GM18868 (cell line): ENCODE measurements around the gene NUP37.
"Not testable (repeated sequence)": the region's sequence is repeated elsewhere in the genome, so short reads cannot be mapped to it uniquely, and the experiment has no call there.

Experiments used
- ATAC-seq: cut with Tn5 transposase; IDR thresholded peaks from one replicate; pipeline ENCODE4 v1.9.1; 2021; ENCODE audit warnings: mild to moderate bottlenecking, moderate library complexity; ENCODE audit not compliant: unreplicated experiment

The NUP37 gene, protein sequence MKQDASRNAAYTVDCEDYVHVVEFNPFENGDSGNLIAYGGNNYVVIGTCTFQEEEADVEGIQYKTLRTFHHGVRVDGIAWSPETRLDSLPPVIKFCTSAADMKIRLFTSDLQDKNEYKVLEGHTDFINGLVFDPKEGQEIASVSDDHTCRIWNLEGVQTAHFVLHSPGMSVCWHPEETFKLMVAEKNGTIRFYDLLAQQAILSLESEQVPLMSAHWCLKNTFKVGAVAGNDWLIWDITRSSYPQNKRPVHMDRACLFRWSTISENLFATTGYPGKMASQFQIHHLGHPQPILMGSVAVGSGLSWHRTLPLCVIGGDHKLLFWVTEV

DNA sequence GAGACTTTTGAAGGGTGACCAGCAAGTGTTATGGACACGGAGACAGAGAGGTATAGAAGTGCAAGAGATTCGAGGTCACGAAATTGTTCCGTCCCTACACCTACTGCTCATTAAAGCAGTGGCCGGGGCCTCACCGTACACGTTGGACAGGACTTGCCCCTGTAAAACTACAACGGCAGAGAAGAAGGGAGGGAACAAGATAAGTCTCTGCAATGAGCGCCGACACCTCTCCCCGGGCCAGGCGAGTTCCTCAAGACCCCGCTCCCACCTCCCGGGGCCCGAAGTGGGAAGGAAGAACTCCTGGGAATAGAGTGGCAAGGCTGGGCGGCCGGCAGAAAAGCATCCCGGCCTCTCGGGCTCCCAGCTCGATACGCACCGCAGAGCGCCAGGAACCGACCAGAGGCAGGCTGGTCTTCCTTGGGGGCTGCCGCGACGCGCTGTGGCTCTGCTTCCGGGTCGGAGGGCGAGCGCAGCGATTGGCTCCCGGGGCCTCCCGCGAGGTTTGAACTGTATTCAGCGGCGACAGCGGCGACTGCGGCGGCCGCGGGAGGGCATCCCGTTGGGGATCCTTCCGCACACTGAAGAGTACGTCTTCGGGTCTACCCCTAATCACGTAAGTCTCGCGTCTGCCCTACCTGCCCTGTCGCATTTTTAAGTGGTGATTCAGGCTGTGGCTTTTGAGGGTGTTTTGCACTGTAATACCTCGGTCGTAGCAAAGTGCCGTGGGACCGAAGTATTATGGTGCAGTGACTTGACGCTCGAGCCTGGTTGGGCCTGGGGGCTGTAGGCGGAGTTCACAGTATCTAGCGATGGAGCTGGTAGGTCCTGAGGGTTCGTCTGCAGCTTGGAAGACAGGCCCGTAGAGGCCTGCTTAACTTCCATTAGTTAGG lies at the start of gene NUP37, which contains the start of gene PARPBP:
Gene NUP37, minus strand, starts transcription at position 441 of the 890 bp plus-strand sequence. CDS start 1,596 bp downstream, outside the sequence.
Gene PARPBP, plus strand, starts transcription at position 510 of the 890 bp plus-strand sequence. CDS start 3,706 bp downstream, outside the sequence.
- peak; percentile 96 for ATAC-seq

- ATAC-seq, result peak; percentile 76
These were observed 48.1 kb upstream of the NUP37 start for GRCh38 chr12:102167821-102168604.

- no peak for ATAC-seq
These were observed 43.5 kb upstream of the NUP37 start for GRCh38 chr12:102163383-102163782.

DNA sequence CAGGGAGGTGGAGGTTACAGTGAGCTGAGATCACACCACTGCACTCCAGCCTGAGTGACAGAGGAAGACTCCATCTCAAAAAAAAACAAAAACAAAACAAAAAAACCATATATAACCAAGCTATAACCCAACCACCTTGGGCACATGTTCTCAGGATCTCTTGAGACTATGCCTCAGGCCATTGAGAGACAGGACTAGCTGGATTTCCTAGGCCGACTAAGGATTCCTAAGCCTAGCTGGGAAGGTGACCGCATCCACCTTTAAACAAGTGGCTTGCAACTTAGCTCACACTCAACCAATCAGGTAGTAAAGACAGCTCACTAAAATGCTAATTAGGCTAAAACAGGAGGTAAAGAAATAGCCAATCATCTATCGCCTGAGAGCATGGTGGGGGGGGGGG lies 35.3 kb upstream of the NUP37 start:
- ATAC-seq, result not testable (repeated sequence)

- not testable (repeated sequence) for ATAC-seq
These were observed 27.2 kb upstream of the NUP37 start for GRCh38 chr12:102147062-102147587.

- ATAC-seq, result no peak
These were observed 24.3 kb upstream of the NUP37 start for GRCh38 chr12:102144221-102144620.

DNA sequence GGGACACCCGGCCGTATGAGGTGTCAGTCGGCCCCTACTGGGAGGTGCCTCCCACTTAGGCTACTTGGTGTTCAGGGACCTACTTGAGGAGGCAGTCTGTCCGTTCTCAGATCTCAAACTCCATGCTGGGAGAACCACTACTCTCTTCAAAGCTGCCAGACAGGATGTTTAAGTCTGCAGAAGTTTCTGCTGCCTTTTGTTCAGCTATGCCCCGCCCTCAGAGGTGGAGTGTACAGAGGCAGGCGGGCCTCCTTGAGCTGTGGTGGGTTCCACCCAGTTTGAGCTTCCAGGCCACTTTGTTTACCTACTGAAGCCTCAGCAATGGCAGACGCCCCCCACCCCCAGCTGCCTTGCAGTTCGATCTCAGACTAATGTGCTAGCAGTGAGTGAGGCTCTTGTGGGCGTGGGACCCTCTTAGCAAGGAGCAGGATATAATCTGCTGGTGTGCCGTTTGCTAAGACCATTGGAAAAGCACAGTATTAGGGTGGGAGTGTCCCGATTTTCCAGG lies 23.0 kb upstream of the NUP37 start:
- not testable (repeated sequence) for ATAC-seq

- ATAC-seq, result not testable (repeated sequence)
These were observed 17.7 kb upstream of the NUP37 start for GRCh38 chr12:102137619-102138018.

DNA sequence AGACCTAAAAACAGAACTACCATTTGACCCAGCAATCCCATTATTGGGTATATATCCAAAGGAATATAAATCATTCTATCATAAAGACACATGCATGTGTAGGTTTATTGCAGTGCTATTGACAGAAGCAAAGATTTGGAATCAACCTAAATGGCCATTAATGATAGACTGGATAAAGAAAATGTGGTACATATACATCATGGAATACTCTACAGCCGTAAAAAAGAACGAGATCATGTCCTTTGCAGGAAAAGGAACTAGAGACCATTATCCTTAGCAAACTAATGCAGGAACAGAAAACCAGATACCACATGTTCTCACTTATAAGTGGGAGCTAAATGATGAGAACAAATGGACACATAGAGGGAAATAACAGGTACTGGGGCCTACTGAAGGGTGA lies 11.5 kb upstream of the NUP37 start:
- not testable (repeated sequence) for ATAC-seq

DNA sequence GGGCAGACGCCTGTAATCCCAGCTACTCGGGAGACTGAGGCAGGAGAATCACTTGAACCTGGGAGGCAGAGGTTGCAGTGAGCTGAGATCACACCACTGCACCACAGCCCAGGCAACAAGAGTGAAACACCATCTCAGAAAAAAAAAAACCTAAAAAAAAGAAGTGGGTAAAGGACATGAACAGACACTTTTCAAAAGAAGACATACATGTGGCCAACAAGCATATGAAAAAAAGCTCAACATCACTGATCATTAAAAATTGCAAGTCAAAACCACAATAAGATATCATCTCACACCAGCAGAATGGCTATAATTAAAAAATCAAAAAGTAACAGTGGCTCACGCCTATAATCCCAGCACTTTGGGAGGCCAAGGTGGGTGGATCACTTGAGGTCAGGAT lies 10.8 kb upstream of the NUP37 start:
- not testable (repeated sequence) for ATAC-seq

GRCh38 chr12:102121328-102121727 lies 1.4 kb upstream of the NUP37 start:
- ATAC-seq, result not testable (repeated sequence)

DNA sequence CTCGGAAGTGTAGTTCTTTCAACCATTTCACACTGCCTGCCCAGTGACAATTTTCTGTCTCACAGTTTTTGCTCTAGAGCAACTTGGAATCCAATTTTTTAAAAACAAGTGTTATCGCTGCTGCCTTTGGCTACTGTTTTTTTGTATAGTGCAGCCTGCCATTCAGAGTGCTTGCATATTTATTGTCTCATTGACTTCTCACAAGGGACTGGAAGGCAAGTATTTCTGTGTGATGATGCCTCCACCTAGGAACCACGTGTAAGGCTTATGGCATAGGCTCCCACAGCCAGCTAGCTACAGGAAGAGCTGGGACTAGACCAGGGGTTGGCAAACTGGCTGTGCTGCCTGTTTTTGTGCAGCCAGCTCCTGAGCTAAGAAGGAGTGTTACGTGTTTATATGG lies 972 bp upstream of the NUP37 start:
- no peak for ATAC-seq

DNA sequence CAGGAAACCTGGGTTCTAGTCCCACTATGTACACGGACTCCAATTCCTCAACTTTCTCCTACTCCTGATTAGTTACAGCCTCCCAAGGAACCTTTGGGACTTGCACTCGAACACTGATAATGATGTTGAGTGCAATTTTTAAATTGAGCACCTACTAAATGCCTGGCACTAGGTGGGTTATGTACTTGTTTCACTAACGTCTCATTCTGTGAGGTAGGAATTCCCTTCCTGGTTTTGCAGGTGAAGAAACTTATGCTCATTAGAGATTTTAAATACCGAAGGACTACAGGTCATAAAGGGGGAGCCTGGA lies 605 bp upstream of the NUP37 start:
- ATAC-seq, result no peak

GRCh38 chr12:102118874-102119273 lies 1.0 kb downstream of the NUP37 start:
- no peak for ATAC-seq

DNA sequence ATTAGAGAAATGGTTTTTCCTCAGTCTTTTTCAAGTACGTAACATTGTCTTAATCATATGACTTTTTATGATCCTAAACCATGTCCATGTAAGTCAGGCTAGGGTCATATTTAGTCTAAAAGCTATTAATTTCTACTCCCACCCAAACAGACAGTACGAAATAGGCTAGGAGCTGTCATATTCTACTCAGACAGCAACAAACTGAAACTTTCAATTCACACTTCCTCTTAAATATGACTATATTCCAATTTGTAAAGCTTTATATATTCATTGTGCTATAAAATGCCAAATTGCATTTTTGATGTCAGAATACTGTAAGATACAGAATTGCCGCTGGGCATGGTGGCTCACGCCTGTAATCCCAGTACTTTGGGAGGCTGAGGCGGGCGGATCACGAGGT lies 3.5 kb downstream of the NUP37 start:
- ATAC-seq, result no peak

DNA sequence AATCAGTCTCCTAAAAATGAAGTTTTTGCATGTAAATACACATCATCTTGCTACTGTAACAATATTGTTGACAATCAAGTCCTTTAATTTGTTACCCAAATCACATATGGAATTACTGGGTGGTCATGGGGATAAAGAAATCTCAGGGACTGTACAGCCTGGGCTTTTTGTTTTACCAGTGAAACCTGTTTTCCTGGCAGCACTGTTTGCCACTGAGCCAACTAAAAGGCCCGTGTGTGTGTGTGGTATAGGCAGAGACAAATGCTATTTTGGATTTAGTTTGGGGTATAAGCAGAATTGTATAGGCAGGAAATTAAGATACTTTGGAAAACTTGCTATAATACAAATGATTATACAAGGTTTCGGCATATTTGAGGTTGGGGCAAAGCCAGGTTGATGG lies 5.7 kb downstream of the NUP37 start:
- ATAC-seq, result no peak

GRCh38 chr12:102110782-102111181 lies 9.1 kb downstream of the NUP37 start:
- ATAC-seq, result no peak

GRCh38 chr12:102107970-102108369 lies 11.9 kb downstream of the NUP37 start:
- no peak for ATAC-seq

DNA sequence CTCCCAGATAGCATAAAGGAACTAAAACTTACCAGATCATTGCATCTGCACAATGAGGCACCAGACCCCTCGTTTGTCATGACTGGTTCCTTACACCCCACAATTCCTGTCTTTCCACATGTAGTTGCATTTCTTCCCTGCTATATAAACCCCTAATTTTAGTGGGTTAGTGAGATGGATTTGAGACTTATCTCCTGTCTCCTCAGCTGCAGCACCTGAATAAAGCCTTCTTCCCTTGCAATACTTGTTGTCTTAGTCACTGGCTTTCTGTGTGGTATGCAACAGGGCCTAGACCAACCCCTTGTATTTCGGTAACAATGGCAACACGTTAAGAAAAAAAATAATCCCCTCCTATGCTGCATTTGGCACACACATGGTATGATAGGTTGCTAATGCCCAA lies 13.0 kb downstream of the NUP37 start:
- no peak for ATAC-seq

GRCh38 chr12:102096855-102097254 lies 23.1 kb downstream of the NUP37 start:
- no peak for ATAC-seq
